ENCODE measurements around the gene CIAO3.
A peak's percentile ranks its signal among the peaks of the same experiment; 100 is the strongest.

CIAO3 gene

GRCh38 chr16:788399-789126, 47.8 kb upstream of the CIAO3 start, which contains the start of gene CHTF18 (continued):
- TF ChIP-seq SP2 (tag by site-specific recombination; IDR thresholded peaks at IDR 0.05): peak; percentile 64
- TF ChIP-seq ZFHX2 (tag by site-specific recombination; conservative IDR thresholded peaks at IDR 0.05): peak; percentile 77
- TF ChIP-seq TCF7L2 (IDR thresholded peaks at IDR 0.05; ENCODE audit: borderline replicate concordance, low read depth, low read length): no peak
- TF ChIP-seq ZBTB1 (tag by site-specific recombination; IDR thresholded peaks at IDR 0.05): 0 out of 2 replicates have a peak, but pooled peaks have one; percentile 9
- TF ChIP-seq ZNF530 (tag by site-specific recombination; IDR thresholded peaks at IDR 0.05; ENCODE audit: low read depth): no peak
- TF ChIP-seq YY1 (tag by site-specific recombination; IDR thresholded peaks at IDR 0.05): peak; percentile 54; the same call in 1 of the 2 replicates
- no peak for TF ChIP-seq MZF1 (tag by site-specific recombination; IDR thresholded peaks at IDR 0.05; ENCODE audit: borderline replicate concordance)
- 0 out of 2 replicates have a peak, but pooled peaks have one; percentile 10 for TF ChIP-seq REST (tag by site-specific recombination; IDR thresholded peaks at IDR 0.05)
- no peak for TF ChIP-seq ZFP41 (tag by site-specific recombination; IDR thresholded peaks at IDR 0.05; ENCODE audit: borderline replicate concordance)
- no peak for TF ChIP-seq ZNF521 (tag by site-specific recombination; IDR thresholded peaks at IDR 0.05)
- no peak for TF ChIP-seq ZNF133 (tag by site-specific recombination; IDR thresholded peaks at IDR 0.05)
- no peak for TF ChIP-seq ZNF23 (tag by site-specific recombination; IDR thresholded peaks at IDR 0.05; ENCODE audit: borderline replicate concordance)
- no peak for TF ChIP-seq ZNF473 (tag by site-specific recombination; IDR thresholded peaks at IDR 0.05)
- TF ChIP-seq ZNF514 (tag by site-specific recombination; IDR thresholded peaks at IDR 0.05): no peak
- TF ChIP-seq ZIC2 (tag by site-specific recombination; IDR thresholded peaks at IDR 0.05): peak; percentile 29; the same call in 1 of the 2 replicates
- peak; percentile 78 for TF ChIP-seq SP7 (tag by site-specific recombination; IDR thresholded peaks at IDR 0.05)
- no peak for TF ChIP-seq ZNF488 (tag by site-specific recombination; IDR thresholded peaks at IDR 0.05)
- no peak for TF ChIP-seq ZNF223 (tag by site-specific recombination; IDR thresholded peaks at IDR 0.05)
- no peak for TF ChIP-seq HOXC10 (CRISPR knock-in tag; IDR thresholded peaks at IDR 0.05)
- no peak for TF ChIP-seq ZNF624 (tag by site-specific recombination; IDR thresholded peaks at IDR 0.05)
- TF ChIP-seq MYNN (tag by site-specific recombination; IDR thresholded peaks at IDR 0.05; ENCODE audit: borderline replicate concordance): no peak
- peak; percentile 59 for TF ChIP-seq ZNF596 (tag by site-specific recombination; IDR thresholded peaks at IDR 0.05)
- TF ChIP-seq ZNF391 (tag by site-specific recombination; IDR thresholded peaks at IDR 0.05; ENCODE audit: borderline replicate concordance, low read depth): peak; percentile 64; the same call in 1 of the 2 replicates
- TF ChIP-seq ZNF555 (tag by site-specific recombination; conservative IDR thresholded peaks at IDR 0.05): no peak
- peak; percentile 87 for TF ChIP-seq ZBTB26 (tag by site-specific recombination; optimal IDR thresholded peaks at IDR 0.05)
- TF ChIP-seq ZBTB44 (tag by site-specific recombination; IDR thresholded peaks at IDR 0.05): no peak
- TF ChIP-seq PATZ1 (tag by site-specific recombination; IDR thresholded peaks at IDR 0.05): peak; percentile 87
- no peak for TF ChIP-seq ZNF645 (tag by site-specific recombination; IDR thresholded peaks at IDR 0.05)
- no peak for TF ChIP-seq ZNF138 (tag by site-specific recombination; IDR thresholded peaks at IDR 0.05; ENCODE audit: borderline replicate concordance)
- peak; percentile 46; the same call in 1 of the 2 replicates for TF ChIP-seq ZFP69B (tag by site-specific recombination; IDR thresholded peaks at IDR 0.05)
